Measurements from ENCODE around the gene DPP6. TPM values are rescaled to one million over a fixed set of nuclear protein-coding genes. Genes with fewer than 3 reads are reported as not detected.

Gene DPP6
- polyA plus RNA-seq, 1 of the 3 experiments (the other 2 are of a cell fraction), result not detected

- no peak for DNase-seq
- WGBS (ENCODE audit: low lambda C conversion rate), result 56% methylated on average over 13 of the region's 13 CpGs
- no peak overlapping the region for H3K27ac ChIP-seq (ENCODE audit: low read depth in 2 of 2, low read length in 1 of 2)
Measured at GRCh38 chr7:154651501-154651900, 599.3 kb downstream of the DPP6 start.

GRCh38 chr7:154652564-154652963 is 600.4 kb downstream of the DPP6 start:
- CTCF ChIA-PET, result interaction anchor here (0.8 to 1.5 kb wide), 4 partner anchors 10 to 46 kb away, joined by 3 to 5 read pairs (median 4); no protein-coding TSS in a partner anchor
- Histone ChIP-seq H3K27ac (ENCODE audit: low read depth in 2 of 2, low read length in 1 of 2) (no peak overlapping the region), H3K27me3 (ENCODE audit: insufficient read depth) (no peaks in the 10 kb centered on the region), H3K4me3 (ENCODE audit: low read depth in 2 of 2, low read length in 1 of 2) (no peak overlapping the region; a peak in 1 of 4 replicates), H3K4me2 (no peak overlapping the region), H3F3A (replicated peaks; ENCODE audit: insufficient read depth) (no peaks in the 10 kb centered on the region), H3K4me1 (ENCODE audit: control insufficient read depth in 1 of 2, insufficient read depth in 2 of 2, low read depth in 1 of 2, low read length in 1 of 2) (no peaks in the 10 kb centered on the region), H3K9me3 (no peaks in the 10 kb centered on the region; the same call in 1 of the 2 replicates), H3K9me2 (no peaks in the 10 kb centered on the region), H3K79me2 (ENCODE audit: insufficient read depth) (no peaks in the 10 kb centered on the region), H4K20me1 (ENCODE audit: insufficient read depth) (no peaks in the 10 kb centered on the region), H2AFZ (ENCODE audit: low read depth) (no peak overlapping the region), H3K36me3 (replicated peaks in 1 of 2; ENCODE audit: control insufficient read depth in 1 of 2, insufficient read depth in 2 of 2, low read length in 1 of 2) (no peaks in the 10 kb centered on the region), H3K9ac (no peak overlapping the region)
- DNase-seq, result no peak
- WGBS (ENCODE audit: low lambda C conversion rate), result 33% methylated on average over 9 of the region's 9 CpGs
- POLR2A ChIA-PET, result no interaction called here
- TF ChIP-seq REST (IDR thresholded peaks at IDR 0.05; ENCODE audit: low read depth, low read length), result no peak
- no peak for TF ChIP-seq ELF1 (IDR thresholded peaks at IDR 0.05)
- no peak for TF ChIP-seq ZBTB33 (IDR thresholded peaks at IDR 0.05; ENCODE audit: borderline replicate concordance, low read depth)
- no peak for TF ChIP-seq YY1 (IDR thresholded peaks at IDR 0.05; ENCODE audit: low read depth)
- TF ChIP-seq RAD21 (IDR thresholded peaks at IDR 0.05; ENCODE audit: low read length), result no peak
- TF ChIP-seq CHD2 (IDR thresholded peaks at IDR 0.05; ENCODE audit: low read length, partially characterized antibody), result no peak
- no peak for TF ChIP-seq RXRA (IDR thresholded peaks at IDR 0.05; ENCODE audit: borderline replicate concordance, low read depth)
- TF ChIP-seq SMC3 (IDR thresholded peaks at IDR 0.05; ENCODE audit: low read depth, low read length), result no peak
- TF ChIP-seq EP300 (IDR thresholded peaks at IDR 0.05; ENCODE audit: borderline replicate concordance in 1 of 2, low read depth in 1 of 2, low read length in 1 of 2), result no peak
- no peak for TF ChIP-seq NRF1 (IDR thresholded peaks at IDR 0.05; ENCODE audit: low read depth, low read length)
- no peak for TF ChIP-seq IRF3 (IDR thresholded peaks at IDR 0.05; ENCODE audit: low read depth, low read length)
- TF ChIP-seq USF2 (IDR thresholded peaks at IDR 0.05; ENCODE audit: borderline replicate concordance, low read depth, low read length), result no peak

More at GRCh38 chr7:154651501-154651900, 599.3 kb downstream of the DPP6 start:
- Histone ChIP-seq H3K27me3 (ENCODE audit: insufficient read depth) (no peaks in the 10 kb centered on the region), H2AFZ (ENCODE audit: low read depth) (no peak overlapping the region), H3K4me3 (ENCODE audit: low read depth in 2 of 2, low read length in 1 of 2) (no peak overlapping the region; a peak in 1 of 4 replicates), H3F3A (replicated peaks; ENCODE audit: insufficient read depth) (no peaks in the 10 kb centered on the region), H3K79me2 (ENCODE audit: insufficient read depth) (no peaks in the 10 kb centered on the region), H3K4me2 (no peak overlapping the region), H3K9me3 (no peaks in the 10 kb centered on the region; the same call in 1 of the 2 replicates), H3K4me1 (ENCODE audit: control insufficient read depth in 1 of 2, insufficient read depth in 2 of 2, low read depth in 1 of 2, low read length in 1 of 2) (no peaks in the 10 kb centered on the region), H3K9ac (no peak overlapping the region), H3K9me2 (no peaks in the 10 kb centered on the region), H4K20me1 (ENCODE audit: insufficient read depth) (no peaks in the 10 kb centered on the region), H3K36me3 (replicated peaks in 1 of 2; ENCODE audit: control insufficient read depth in 1 of 2, insufficient read depth in 2 of 2, low read length in 1 of 2) (no peaks in the 10 kb centered on the region)
- CTCF ChIA-PET, result interaction anchor here (0.8 to 1.5 kb wide), 2 partner anchors 11 to 92 kb away, joined by 3 to 7 read pairs; no protein-coding TSS in a partner anchor
- TF ChIP-seq CTCF (IDR thresholded peaks at IDR 0.05) (no peak), MXI1 (IDR thresholded peaks at IDR 0.05; ENCODE audit: low read depth, low read length) (no peak), FOXJ3 (CRISPR knock-in tag; IDR thresholded peaks at IDR 0.05) (no peak), RFX5 (IDR thresholded peaks at IDR 0.05; ENCODE audit: low read length) (no peak), EP300 (IDR thresholded peaks at IDR 0.05; ENCODE audit: borderline replicate concordance in 1 of 2, low read depth in 1 of 2, low read length in 1 of 2) (no peak)
- POLR2A ChIA-PET, result no interaction called here
